Renal cortical epithelial cell (primary cell): Measurements from ENCODE around the gene CDC42EP1. TPM values are rescaled to one million over a fixed set of nuclear protein-coding genes. Genes with fewer than 3 reads are reported as not detected.
"Not testable (repeated sequence)": the region's sequence is repeated elsewhere in the genome, so short reads cannot be mapped to it uniquely, and the experiment has no call there.

ENCODE experiments used
- DNase-seq: peaks from one replicate; pipeline ENCODE4 v3.0.0-alpha.2; 2011; ENCODE audit warnings: low read depth
- total RNA-seq: library from RNA; depleted of rRNA; stranded (reverse); fragments of >200 nt; gene quantifications from 2 replicates; pipeline ENCODE4 v1.2.3, GENCODE V29; 2014

The CDC42EP1 gene, protein sequence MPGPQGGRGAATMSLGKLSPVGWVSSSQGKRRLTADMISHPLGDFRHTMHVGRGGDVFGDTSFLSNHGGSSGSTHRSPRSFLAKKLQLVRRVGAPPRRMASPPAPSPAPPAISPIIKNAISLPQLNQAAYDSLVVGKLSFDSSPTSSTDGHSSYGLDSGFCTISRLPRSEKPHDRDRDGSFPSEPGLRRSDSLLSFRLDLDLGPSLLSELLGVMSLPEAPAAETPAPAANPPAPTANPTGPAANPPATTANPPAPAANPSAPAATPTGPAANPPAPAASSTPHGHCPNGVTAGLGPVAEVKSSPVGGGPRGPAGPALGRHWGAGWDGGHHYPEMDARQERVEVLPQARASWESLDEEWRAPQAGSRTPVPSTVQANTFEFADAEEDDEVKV
- total RNA-seq, result 20.8 and 42.7 TPM in 2 replicates

DNA sequence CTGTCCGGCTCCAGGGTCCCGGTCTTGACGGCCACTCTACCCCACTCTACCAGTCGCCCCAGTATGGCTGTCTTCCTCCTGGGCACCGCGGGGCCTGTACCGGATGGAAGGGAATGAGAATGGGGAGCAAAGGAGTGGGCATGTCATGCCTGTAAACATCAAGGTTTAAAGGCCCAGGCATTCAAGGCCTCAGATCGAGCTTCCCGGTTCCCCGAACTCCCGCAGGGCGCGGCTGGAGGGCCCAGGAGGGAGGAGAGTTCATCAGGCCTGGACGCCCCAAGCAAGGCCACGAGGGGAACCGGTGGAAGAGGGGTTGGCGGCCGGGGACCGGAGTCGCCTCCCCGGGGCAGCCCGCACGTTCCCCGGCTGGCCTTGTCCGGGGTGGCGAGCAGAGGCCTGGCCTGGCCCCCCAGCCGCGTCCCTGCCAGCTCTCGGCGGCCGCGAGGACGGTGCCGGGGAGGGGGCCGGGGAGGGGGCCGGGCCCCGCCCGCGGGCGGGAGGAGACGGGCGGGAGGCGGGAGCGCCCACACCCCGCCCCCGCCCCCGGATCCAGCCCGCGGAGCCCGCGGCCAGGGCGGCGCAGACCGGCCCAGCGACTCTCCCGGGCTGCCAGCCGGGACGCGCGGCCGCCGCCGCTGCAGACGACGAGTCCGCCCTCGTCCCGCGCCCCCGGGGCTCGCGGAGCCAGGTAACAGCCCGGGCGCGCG lies at the start of gene CDC42EP1:
Gene CDC42EP1 (plus strand): TSS at position 580 of the 707 bp plus-strand sequence. CDS start 5,870 bp downstream, outside the sequence.
- DNase-seq, result no peak

DNA sequence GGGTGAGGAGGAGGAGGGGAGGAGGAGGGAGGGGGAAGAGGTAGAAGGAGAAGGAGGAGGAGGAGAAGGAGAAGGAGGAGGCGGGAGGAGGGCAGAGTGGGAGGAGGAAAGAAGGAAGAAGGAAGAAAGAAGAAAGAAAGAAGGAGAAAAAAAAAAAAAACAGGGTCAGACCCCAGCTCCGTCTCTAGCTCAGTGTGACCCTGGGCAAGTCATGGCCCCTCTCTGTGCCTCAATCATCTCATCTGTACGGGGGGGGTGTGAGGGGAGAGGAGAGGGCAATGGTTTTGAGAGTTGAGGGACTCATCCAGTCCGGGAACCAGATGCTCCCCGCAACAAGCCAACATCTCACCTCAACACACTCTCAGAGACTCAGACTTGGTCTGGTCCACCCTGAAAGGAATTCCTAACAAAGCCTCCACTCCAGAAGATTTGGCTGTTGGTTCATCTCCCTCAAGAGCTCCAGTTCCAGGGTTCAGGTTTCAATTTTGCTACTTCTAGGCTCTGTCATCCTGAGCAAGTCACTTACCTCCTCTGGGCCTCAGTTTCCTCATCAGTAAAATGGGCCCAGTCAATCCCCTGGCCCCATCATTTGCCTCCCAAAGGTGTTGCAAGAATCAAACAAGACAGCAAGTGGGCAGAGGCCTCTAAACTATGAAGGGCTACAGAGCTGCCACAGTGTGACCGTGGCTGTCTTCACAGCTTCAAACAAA lies 48.7 kb upstream of the CDC42EP1 start:
- DNase-seq, result no peak

DNA sequence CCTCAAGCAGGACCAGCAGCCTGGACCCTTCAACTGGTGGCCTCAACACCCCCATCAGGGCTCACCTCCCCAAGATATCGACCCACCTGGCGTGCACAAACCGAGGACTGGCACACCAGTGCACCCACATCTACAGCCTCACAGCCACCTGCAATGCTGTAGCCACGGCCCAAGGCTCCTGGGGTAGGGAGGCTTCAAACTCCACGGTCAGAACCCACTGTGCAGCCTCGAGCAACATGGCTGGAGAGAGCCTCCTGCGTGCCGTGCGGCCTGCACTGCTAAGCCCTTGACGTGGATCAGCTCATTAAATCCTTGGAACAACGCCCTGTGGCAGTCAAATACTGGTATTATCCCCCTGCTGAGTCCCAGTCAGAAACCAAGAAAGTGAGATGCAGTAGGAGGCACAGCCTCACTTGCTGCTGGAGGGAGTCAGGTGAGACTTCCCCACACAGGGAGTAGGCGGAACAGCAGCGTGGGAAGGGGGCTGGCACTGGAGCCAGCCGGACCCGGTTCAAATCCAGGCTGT lies 45.7 kb upstream of the CDC42EP1 start:
- no peak for DNase-seq

DNA sequence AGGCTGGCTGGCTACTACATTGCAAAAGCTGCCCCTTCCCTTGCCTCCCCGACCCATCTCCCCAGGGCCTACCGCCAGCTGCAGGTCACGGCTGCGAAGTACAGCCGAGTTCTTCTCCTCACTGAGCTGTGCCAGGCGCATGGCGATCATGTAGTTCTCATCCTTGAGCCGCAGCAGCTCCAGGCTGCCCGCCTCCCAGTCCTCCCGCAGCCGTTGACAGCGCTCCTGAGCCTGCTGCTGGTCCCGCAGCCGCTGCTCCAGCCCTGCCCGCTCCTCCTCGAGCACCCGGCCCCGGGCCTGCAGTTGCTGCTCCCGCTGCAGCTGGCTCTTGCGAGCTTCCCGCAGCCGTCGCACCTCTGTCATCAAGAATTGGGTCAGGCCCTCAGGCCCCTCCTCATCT lies 44.4 kb upstream of the CDC42EP1 start:
- no peak for DNase-seq

DNA sequence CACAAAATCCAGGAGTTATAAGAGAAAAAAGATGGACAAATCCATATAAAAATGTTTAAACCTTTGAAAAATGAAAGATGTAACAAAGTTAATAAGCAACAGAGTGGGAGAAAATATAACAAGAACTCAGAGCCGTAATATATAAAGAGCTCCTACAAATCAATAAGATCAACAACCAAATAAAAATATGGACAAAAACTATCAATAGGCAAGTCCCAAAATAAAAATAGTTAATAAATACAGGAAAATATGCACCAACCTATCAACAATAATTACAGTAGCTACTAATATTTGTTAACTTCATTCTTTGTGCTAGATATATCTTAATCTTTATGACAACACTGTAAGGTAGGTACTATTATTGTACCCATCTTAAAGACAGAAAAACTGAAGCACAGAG lies 43.8 kb upstream of the CDC42EP1 start:
- DNase-seq, result no peak

DNA sequence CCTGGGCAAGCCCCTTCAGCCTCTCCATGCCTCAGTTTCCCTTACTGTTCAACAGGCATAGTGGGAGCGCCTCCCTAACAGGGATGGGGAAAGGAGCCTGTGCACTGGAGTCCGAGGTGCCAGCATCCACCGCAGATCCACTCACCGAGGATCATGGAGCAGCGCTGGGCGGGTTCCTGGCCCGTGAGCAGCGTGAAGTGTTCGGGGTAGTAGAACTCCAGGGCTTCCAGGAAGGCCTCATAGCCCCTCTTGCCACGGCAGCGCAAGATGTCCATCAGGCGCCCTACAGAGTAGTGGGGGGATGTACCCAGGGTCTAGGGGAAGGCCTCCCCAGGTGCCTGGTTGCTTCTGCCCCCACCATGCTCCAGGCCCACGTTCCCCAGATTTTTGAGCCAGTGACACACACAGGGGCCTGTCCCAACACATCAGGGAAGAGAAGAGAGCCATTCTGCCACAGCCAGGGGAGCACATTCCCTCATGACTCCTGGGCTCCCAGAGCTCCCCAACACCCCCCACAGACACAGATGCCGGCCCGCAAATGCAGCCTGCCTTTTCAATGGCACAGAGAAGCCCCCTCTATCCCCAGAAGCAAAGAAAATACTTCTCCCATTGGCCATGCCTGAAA lies 42.3 kb upstream of the CDC42EP1 start:
- DNase-seq, result no peak

DNA sequence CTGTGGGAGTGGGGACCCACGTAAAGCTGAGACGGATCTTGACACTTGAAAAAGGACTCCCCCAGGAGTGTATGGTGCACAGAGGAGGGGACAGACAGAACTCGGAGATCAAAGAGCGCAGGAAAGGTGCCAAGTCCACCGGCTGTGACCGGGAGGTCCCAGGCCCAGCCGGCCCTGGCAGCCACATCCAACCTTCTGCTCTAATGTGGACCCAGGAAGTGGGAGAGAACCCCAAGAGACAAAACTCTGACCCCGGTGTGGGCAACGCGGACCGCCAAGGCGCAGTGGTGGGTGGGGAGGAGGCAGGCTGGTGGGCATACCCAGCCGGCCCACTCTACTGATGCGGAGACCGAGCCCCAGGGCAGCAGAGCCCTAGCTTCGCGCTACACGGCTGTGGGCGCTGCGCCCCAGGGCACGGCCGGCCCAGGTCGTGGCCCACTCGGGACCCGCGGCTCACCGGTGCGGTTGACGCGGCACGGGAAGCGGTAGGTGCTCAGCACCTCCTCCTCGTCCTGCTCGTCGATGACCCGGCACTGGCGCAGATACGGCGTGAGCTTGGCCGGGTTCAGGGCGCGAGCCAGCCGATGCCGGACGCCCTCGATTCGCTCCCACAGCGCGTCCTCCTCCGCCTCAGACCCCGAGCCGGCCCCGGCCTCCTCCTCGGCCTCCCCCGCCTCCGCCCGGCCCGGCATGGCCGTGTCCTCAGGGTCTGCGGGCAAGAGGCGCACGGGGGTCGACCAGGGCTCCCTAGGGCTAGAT lies 41.6 kb upstream of the CDC42EP1 start:
- DNase-seq, result no peak

DNA sequence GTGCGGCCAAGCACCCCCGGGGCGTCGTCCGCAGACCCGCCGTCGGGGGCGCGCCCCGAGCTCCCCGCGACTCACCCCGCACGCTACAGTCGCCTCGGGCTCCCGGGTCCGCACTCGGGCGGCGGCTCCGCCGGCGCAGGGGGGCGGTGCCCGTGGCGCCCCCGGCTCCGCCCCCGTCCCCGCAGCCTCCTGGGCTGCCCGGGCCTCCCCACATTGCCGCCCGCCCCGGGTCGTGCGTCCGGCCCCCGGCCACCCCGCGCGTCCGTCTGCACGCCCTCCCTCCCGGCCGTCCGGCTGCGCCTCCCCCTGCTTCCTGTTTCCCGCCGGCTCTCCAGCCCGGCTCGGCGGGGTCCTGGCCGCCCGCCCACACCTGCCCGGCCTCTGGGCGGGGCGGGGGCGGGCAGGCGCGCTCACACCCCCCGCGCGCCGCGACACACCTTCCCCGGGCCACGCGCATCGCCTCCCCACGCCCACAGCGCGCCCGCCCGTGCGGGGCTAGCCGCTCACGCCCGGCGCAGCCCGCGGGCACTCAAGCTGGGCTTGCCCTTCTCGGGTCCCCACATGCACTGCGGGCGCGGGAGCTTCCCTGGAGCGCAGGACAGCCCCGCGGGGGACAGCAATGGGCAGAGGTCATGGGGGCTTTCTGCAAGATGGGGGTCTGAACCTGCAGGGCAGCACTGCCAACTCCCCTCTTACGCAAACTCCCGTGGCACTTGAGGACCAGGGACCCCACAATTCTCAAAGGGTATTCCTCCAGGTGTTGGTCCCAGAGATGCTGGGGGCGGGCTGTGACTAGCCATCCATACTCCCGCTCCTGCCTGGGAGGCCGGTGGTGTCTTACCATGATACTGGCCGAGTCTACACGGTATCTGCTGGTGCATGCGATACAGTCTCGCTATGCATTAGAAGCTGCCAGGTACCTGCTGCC lies 40.7 kb upstream of the CDC42EP1 start, which contains the start of gene CARD10:
Gene CARD10 (minus strand): TSS at position 148 of the 928 bp plus-strand sequence. CDS start 215 bp downstream, outside the sequence.
- DNase-seq, result no peak

DNA sequence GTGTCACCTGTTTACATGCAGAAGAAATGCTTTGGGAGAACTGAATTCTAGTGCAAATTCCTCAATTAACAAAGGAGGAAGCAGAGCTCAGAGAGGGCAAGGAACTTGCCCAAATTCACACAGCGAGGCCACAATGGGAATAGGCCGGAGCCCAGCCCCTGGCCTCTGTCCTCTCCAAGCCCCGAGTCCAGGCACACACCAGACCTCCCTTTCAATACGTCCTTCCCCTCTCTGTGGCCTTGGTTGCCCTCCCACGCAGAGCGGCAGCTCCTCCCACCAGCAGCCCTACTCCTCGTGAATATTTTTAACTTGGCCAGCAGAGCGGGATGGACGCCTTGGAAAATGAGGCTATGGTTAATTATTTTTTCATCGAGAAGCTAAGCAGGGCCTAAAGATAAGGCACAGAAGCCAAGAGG lies 39.5 kb upstream of the CDC42EP1 start:
- no peak for DNase-seq

DNA sequence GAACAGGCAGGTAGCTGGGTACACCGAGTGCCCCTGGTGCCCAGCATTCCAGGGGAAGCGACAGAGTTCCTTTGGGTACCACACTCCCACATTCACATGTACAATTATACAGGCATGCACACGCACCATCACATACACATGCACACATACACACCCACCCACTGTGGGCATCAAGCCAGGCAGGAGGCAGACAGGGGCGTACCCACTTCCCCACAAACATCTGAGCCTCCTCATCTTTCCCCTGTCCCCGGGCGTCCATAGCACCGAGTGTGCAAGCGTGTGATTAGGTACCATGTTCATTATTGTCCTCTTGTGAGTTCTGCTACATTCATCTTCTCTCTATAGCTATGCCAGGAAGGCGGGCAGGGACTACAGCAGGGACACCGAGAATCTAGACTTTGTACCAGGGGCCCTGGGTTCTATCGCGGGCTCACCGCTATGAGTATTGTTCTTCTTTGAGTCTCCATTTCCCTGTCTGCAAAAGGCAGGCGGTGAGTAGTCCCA lies 39.0 kb upstream of the CDC42EP1 start:
- no peak for DNase-seq

DNA sequence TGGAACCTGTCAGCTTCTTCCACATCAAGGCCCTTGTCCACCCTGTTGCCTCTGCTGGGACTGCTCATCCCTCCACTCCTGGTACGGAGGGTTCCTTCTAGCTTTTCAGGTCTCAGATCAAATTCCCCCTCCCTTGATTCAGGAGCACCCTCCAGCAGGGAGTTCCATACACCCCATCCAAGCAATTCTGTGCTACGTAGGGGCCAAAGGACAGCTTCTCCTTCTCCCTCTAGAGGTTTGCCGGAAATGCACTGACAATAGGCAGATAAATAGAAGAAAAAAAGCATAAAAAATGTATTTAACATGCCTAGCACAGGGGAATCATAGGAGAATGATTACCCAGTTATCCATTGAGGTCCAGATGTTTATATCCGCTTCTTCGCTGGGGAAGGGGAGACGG lies 37.8 kb upstream of the CDC42EP1 start:
- DNase-seq, result no peak

DNA sequence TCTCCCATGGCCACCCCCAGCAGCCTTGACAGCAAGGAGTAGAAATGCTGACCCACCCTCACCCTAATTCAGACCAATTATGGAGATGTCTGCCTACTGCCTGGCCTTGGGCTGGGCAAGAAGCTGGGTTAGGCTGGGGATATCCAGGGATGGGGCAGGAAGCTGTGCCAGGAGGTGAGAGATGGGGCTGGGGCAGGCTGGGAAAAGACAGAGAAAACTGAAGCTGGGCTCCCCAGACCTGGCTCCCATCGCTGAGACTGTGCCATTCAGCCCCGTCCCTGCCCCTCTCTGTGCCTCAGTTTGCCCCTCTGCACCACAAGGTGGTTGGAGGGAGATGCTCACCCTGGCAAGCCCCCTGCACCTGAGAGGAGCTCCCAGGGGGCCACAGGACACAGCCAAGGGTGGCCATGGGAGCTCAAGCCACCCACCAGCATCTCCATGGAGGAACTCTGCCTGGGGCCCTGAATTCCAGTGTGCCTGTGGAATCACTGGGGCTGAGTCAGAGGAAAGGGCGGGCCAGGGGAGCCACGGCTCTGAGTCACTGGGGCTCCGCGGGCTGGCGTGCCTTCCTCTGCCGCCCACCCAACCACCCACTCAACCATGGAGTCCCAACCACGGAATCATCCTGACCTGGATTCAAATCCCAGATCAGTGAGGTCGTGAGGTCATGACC lies 35.1 kb upstream of the CDC42EP1 start:
- DNase-seq, result peak; percentile 76

DNA sequence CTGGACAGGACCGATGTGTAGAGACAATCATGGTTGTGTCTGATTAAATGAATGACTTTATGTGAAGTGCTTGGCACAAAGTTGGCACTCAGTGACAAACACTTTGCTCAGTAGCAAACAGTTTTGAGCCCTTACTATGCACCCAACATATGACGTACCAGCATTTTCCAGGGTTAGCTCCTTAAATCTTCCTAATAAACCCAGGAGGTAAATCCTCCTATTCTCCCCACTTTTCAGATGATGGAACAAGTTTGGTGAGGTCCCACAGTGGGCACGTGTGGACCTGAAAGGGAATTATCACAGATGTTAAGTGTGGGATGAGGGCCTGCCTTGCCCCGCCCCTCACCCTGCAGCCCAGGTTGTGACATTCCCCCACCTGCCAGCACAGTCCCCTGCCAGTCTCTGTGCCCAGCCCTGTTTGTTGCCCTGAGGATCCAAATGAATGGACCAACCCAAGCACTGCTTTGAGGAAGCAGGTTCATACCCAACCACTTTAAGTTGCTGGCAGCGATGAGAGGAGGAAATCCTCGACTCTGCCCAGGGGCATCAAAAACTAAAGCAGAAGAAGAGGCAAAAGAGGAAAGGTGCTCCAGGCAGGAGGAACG lies 34.4 kb upstream of the CDC42EP1 start:
- no peak for DNase-seq

DNA sequence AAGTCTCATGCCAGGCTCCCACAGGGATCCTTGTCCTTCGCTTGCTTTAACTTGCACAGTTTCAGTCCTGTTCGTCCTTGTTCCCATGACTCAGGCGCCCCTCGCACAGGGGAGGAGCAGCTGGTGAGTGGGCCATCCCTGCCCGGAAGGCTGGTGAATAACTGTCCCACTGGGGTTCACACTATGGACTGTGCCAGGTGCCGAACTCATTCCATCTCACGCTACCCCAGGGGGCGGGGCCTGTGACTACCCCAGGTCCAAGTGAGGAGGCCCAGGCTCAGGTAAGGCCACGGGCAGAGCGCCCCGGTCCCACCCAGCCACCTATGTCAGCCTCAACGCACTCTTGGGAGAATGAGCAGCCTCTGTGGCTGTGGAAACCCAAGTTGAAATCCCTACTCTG lies 33.9 kb upstream of the CDC42EP1 start:
- DNase-seq, result no peak

DNA sequence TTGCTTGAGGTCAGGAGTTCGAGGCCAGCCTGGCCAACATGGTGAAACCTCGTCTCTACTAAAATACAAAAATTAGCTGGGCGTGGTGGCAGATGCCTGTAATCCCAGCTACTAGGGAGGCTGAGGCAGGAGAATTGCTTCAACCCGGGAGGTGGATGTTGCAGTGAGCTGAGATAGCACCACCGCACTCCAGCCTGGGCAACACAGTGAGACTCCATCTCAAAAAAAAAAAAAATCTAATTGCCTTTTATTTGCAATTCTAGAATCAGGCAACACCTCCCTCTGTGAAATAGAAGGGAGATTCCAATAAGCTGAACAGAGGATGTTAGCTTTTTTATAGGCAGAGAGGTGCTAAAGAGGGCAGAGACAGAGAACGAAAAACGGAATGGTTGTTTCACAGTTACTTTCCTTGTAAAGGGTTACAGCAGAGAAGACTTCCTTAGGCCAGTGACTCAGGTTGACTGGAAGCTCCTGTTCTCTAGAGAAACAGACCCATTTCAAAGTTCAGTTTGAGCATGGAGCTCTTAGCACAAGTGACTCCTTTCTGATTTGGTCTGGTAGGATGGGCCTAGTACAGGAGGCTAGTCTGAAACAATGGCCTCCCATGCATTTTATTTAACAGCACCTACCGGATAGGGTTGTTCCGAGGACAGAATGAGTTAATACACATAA lies 33.1 kb upstream of the CDC42EP1 start:
- not testable (repeated sequence) for DNase-seq

DNA sequence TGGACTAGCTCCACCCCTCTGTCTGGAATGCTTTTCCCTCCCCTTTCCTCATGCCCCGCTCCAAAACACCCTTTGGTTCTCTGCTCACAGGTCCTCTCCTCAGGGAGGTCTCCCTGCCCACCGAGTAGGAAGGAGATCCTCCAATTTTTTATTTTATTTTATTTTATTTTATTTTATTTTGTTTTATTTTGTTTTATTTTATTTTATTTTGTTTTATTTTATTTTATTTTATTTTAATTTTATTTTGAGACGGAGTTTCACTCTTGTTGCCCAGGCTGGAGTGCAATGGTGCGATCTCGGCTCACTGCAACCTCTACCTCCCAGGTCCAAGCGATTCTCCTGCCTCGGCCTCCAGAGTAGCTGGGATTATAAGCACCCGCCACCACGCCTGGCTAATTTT lies 32.3 kb upstream of the CDC42EP1 start:
- DNase-seq, result not testable (repeated sequence)

DNA sequence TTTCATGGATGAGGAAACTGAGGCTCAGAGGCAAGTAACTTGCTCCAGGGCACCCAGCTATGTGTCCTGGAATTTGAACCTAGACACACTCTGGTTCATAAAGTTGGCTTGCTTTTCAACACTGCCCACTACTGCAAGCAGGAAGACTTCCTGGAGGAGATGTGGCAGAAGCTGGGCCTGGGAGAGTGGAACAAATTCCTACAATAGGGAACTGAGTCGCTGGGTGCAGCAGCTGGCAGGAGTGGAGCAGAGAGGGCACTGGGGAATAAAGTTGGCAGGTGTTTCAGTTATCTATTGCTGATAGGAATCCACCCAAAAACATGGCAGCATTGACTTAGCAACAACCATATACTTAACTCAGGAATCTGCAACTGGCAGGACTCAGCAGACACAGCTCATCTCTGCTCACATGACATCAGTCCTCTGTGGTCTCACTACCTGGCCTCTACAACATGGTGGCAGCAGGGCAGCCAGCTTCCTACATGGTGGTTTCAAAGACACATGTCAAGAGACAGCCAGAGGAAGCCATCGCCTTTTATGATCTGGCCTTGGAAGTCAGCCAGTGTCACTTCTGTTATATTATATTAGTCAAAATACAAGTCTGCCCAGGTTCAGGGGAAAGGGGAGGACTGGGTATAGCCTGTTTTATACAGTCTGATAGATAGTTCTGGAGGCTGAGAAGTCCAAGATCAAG lies 30.5 kb upstream of the CDC42EP1 start:
- DNase-seq, result no peak
